GM23338 (cell line): ENCODE data around the gene NFATC3. TPM values are rescaled to one million over a fixed set of nuclear protein-coding genes. Genes with fewer than 3 reads are reported as not detected.

Source experiments
- ATAC-seq: fragments of 200-7000 bp; cut with Tn5 transposase; 3 replicates; pipeline ENCODE4 v1.9.1; 2020
- DNase-seq: peaks from one replicate; pipeline ENCODE4 v3.0.0-alpha.2; 2015; ENCODE audit warnings: low spot score
- H2AFZ ChIP-seq: fragments of 200-600 bp; sonication (generic); 2 replicates; pipeline ENCODE4 v1.8.0; 2016; ENCODE audit warnings: antibody characterized with exemption, mild to moderate bottlenecking, moderate library complexity
- H3F3A ChIP-seq: fragments of 200-600 bp; sonication (generic); replicated peaks from 2 replicates; pipeline ENCODE4 v1.8.0; 2017; ENCODE audit warnings: antibody characterized with exemption, mixed run types, low read depth
- H3K27ac ChIP-seq: fragments of 200-600 bp; sonication (generic); 2 replicates; pipeline ENCODE4 v1.6.1; 2016; ENCODE audit warnings: low read depth
- H3K27me3 ChIP-seq: fragments of 200-600 bp; sonication (generic); 2 replicates; pipeline ENCODE4 v1.8.0; 2016; ENCODE audit warnings: mild to moderate bottlenecking, mixed run types, moderate library complexity; ENCODE audit not compliant: insufficient read depth
- H3K36me3 ChIP-seq: fragments of 200-600 bp; sonication (generic); 2 replicates; pipeline ENCODE4 v1.8.0; 2016; ENCODE audit warnings: mild to moderate bottlenecking; ENCODE audit not compliant: insufficient read depth
- H3K4me1 ChIP-seq: fragments of 200-600 bp; sonication (generic); 2 replicates; pipeline ENCODE4 v1.8.0; 2016; ENCODE audit warnings: mild to moderate bottlenecking, moderate library complexity; ENCODE audit not compliant: insufficient read depth
- H3K4me2 ChIP-seq: fragments of 200-600 bp; sonication (generic); 2 replicates; pipeline ENCODE4 v1.7.1; 2017; ENCODE audit warnings: mixed run types
- H3K4me3 ChIP-seq: fragments of 200-600 bp; sonication (generic); 2 replicates; pipeline ENCODE4 v1.6.1; 2016; ENCODE audit warnings: mixed run types
- H3K79me2 ChIP-seq: fragments of 200-600 bp; sonication (generic); replicated peaks from 2 replicates; pipeline ENCODE4 v1.8.0; 2017; ENCODE audit warnings: mild to moderate bottlenecking; ENCODE audit not compliant: insufficient read depth
- H3K9me2 ChIP-seq: fragments of 200-600 bp; sonication (generic); 2 replicates; pipeline ENCODE4 v1.8.0; 2017; ENCODE audit not compliant: insufficient read depth
- H4K20me1 ChIP-seq: fragments of 200-600 bp; sonication (generic); replicated peaks from 2 replicates; pipeline ENCODE4 v1.8.0; 2017; ENCODE audit warnings: mild to moderate bottlenecking; ENCODE audit not compliant: insufficient read depth
- H3K27ac Mint-ChIP-seq: 2 replicates; pipeline ENCODE4 v1.8.0; 2020; ENCODE audit warnings: inconsistent platforms, mild to moderate bottlenecking, moderate library complexity, mixed read lengths
- H3K27me3 Mint-ChIP-seq: 3 replicates; pipeline ENCODE4 v1.8.0; 2022; ENCODE audit warnings: low read depth, mild to moderate bottlenecking, moderate library complexity, mixed read lengths, inconsistent platforms; ENCODE audit not compliant: insufficient read depth, poor library complexity
- H3K36me3 Mint-ChIP-seq: 3 replicates; pipeline ENCODE4 v1.8.0; 2021; ENCODE audit warnings: low read depth, mild to moderate bottlenecking, inconsistent platforms, moderate library complexity, mixed read lengths
- H3K4me1 Mint-ChIP-seq: 3 replicates; pipeline ENCODE4 v1.8.0; 2020; ENCODE audit warnings: mild to moderate bottlenecking, inconsistent platforms, mixed read lengths
- H3K4me3 Mint-ChIP-seq: 3 replicates; pipeline ENCODE4 v1.8.0; 2021; ENCODE audit warnings: moderate library complexity, mild to moderate bottlenecking, inconsistent platforms, mixed read lengths
- H3K9me3 Mint-ChIP-seq: 3 replicates; pipeline ENCODE4 v1.8.0; 2020; ENCODE audit warnings: moderate library complexity, mild to moderate bottlenecking, inconsistent platforms, mixed read lengths
- CREB1 ChIP-seq: fragments of 250-450 bp; sonication (Bioruptor Pico); IDR thresholded peaks from 2 replicates; pipeline ENCODE4 v1.5.0; 2020; ENCODE audit warnings: low read depth, mild to moderate bottlenecking, moderate library complexity
- CTCF ChIP-seq, 2 experiments: fragments of 200-600 bp in 1 of 2; sonication (generic) in 1 of 2; conservative IDR thresholded peaks; 2 replicates each; pipeline versions ENCODE4 v1.5.1 to v1.6.1; 2016 to 2017; ENCODE audit warnings: antibody characterized with exemption in 2 of 2, low read depth in 2 of 2, mild to moderate bottlenecking in 2 of 2, moderate library complexity in 1 of 2
- ETS1 ChIP-seq: IDR thresholded peaks from 2 replicates; pipeline ENCODE4 v1.6.1; 2016; ENCODE audit warnings: antibody characterized with exemption
- EZH2 ChIP-seq: fragments of 200-600 bp; sonication (generic); IDR thresholded peaks from one replicate; pipeline ENCODE4 v1.8.0; 2017; ENCODE audit warnings: antibody characterized with exemption, mild to moderate bottlenecking, low read depth; ENCODE audit not compliant: unreplicated experiment
- EZH2phosphoT487 ChIP-seq: fragments of 200-600 bp; sonication (generic); IDR thresholded peaks from one replicate; pipeline ENCODE4 v1.8.1; 2018; ENCODE audit warnings: antibody characterized with exemption; ENCODE audit not compliant: unreplicated experiment
- JUNB ChIP-seq: IDR thresholded peaks from one replicate; pipeline ENCODE4 v1.6.1; 2016; ENCODE audit warnings: antibody characterized with exemption; ENCODE audit not compliant: unreplicated experiment
- NANOG ChIP-seq: IDR thresholded peaks from 2 replicates; pipeline ENCODE4 v1.6.1; 2016; ENCODE audit warnings: antibody characterized with exemption, borderline replicate concordance
- POLR2AphosphoS5 ChIP-seq: IDR thresholded peaks from 2 replicates; pipeline ENCODE4 v1.6.1; 2016; ENCODE audit warnings: antibody characterized with exemption, low read depth
- STAT1 ChIP-seq: IDR thresholded peaks from one replicate; pipeline ENCODE4 v1.6.1; 2016; ENCODE audit warnings: antibody characterized with exemption; ENCODE audit not compliant: unreplicated experiment
- ZNF114 ChIP-seq: fragments of 250-450 bp; sonication (Bioruptor Pico); IDR thresholded peaks from 2 replicates; pipeline ENCODE4 v1.5.0; 2020; ENCODE audit warnings: mild to moderate bottlenecking, moderate library complexity
- ZNF331 ChIP-seq: fragments of 250-450 bp; sonication (Bioruptor Pico); IDR thresholded peaks from 2 replicates; pipeline ENCODE4 v1.5.0; 2020; ENCODE audit warnings: low read depth, mild to moderate bottlenecking, moderate library complexity
- ZNF462 ChIP-seq: fragments of 250-450 bp; sonication (Bioruptor Pico); IDR thresholded peaks from 2 replicates; pipeline ENCODE4 v1.5.0; 2020; ENCODE audit warnings: mild to moderate bottlenecking, moderate library complexity
- polyA plus RNA-seq: library from polyadenylated mRNA; unstranded; fragments of >200 nt; fragmentation: Nextera tagmentation; extraction: Ambion mirVana; gene quantifications from 2 replicates; pipeline ENCODE4 v1.2.1, GENCODE V29; 2016
- total RNA-seq: library from RNA; depleted of rRNA; stranded (reverse); fragments of >200 nt; shearing (Covaris generic); gene quantifications from 2 replicates; pipeline ENCODE4 v1.2.3, GENCODE V29; 2014
- TF ChIP-seq, protein P1 (sequence below): IDR thresholded peaks from one replicate; pipeline ENCODE4 v1.6.1; 2018; ENCODE audit warnings: antibody characterized with exemption; ENCODE audit not compliant: unreplicated experiment

The NFATC3 gene
- total and polyA plus RNA-seq, 2 experiments from 2014 or later, result 9.2 to 40.9 TPM

DNA sequence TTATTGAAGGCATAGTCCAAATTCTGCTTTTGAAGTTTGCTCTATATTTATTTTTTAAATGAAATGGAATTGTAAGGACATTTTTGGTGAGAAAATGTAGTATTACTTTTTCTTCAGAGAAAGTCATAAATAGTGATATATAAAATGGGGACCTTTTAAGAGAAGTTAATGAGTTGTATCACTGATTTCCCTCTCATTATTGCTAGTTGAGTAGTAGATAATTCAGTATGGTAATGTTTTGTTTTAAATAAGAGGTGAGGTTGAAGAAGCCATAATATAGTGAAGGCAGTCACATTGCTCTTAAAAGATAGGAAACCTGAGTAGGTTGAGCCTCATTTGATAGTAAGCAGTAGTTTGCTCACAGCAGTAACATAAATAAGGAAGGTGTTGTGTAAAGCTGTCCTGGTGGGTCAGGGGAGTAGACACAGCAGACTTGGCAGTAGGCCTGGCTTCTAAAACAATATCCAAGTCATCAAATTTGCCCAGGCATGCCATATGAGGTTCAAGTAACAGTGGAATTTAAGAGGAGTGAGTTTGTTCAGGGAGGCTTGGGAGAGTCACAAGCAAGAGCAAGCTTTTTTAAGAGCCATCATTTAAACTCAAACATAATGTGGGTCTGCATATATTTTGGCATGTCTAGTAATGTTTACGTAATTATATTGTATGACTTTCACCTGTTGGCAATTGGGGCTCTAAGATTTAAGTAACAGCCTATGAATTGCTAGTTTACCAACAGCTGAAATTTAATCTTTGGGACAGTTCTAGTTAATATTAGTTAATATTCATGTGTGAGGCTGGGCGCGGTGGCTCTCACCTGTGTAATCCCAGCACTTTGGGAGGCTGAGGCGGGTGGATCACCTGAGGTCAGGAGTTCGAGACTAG, 6.5 kb downstream of the NFATC3 start:
- H3F3A ChIP-seq, result no peaks in the 10 kb centered on the region
- peaks cover 35% of the 10 kb centered on the region for H3K4me1 ChIP-seq
- H3K4me3 Mint-ChIP-seq, result no peak overlapping the region
- H3K79me2 ChIP-seq, result peaks cover 99% of the 10 kb centered on the region
- no peak overlapping the region for H3K27ac ChIP-seq
- H3K4me3 ChIP-seq, result no peak overlapping the region
- H3K4me1 Mint-ChIP-seq, result peaks cover 43% of the 10 kb centered on the region
- peaks cover 48% of the 10 kb centered on the region for H4K20me1 ChIP-seq
- no peaks in the 10 kb centered on the region for H3K27me3 ChIP-seq
- H3K27ac Mint-ChIP-seq, result peak overlapping the region; percentile 75
- no peak for ATAC-seq
- H3K27me3 Mint-ChIP-seq, result no peaks in the 10 kb centered on the region
- no peak for DNase-seq
- no peak overlapping the region for H3K4me2 ChIP-seq
- TF ChIP-seq ZNF331 (no peak), ETS1 (no peak), NANOG (no peak), EZH2 (no peak), ZNF114 (CRISPR knock-in tag) (no peak), JUNB (no peak), EZH2phosphoT487 (no peak), STAT1 (no peak), CTCF (conservative IDR thresholded peaks at IDR 0.05; ENCODE audit: low read depth in 2 of 2) (no peak), CREB1 (CRISPR knock-in tag) (no peak), ZNF462 (CRISPR knock-in tag) (no peak), POLR2AphosphoS5 (no peak)
- TF ChIP-seq, protein P1, sequence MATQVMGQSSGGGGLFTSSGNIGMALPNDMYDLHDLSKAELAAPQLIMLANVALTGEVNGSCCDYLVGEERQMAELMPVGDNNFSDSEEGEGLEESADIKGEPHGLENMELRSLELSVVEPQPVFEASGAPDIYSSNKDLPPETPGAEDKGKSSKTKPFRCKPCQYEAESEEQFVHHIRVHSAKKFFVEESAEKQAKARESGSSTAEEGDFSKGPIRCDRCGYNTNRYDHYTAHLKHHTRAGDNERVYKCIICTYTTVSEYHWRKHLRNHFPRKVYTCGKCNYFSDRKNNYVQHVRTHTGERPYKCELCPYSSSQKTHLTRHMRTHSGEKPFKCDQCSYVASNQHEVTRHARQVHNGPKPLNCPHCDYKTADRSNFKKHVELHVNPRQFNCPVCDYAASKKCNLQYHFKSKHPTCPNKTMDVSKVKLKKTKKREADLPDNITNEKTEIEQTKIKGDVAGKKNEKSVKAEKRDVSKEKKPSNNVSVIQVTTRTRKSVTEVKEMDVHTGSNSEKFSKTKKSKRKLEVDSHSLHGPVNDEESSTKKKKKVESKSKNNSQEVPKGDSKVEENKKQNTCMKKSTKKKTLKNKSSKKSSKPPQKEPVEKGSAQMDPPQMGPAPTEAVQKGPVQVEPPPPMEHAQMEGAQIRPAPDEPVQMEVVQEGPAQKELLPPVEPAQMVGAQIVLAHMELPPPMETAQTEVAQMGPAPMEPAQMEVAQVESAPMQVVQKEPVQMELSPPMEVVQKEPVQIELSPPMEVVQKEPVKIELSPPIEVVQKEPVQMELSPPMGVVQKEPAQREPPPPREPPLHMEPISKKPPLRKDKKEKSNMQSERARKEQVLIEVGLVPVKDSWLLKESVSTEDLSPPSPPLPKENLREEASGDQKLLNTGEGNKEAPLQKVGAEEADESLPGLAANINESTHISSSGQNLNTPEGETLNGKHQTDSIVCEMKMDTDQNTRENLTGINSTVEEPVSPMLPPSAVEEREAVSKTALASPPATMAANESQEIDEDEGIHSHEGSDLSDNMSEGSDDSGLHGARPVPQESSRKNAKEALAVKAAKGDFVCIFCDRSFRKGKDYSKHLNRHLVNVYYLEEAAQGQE, result no peak
- no peaks in the 10 kb centered on the region for H3K36me3 ChIP-seq
- no peak overlapping the region for H2AFZ ChIP-seq
- no peaks in the 10 kb centered on the region for H3K9me2 ChIP-seq
- no peaks in the 10 kb centered on the region for H3K36me3 Mint-ChIP-seq
- no peaks in the 10 kb centered on the region for H3K9me3 Mint-ChIP-seq
